Measurements from ENCODE around the gene ZNF565. TPM values are rescaled to one million over a fixed set of nuclear protein-coding genes. Genes with fewer than 3 reads are reported as not detected.

ZNF565 gene
- total and polyA plus RNA-seq, 2 of the 13 experiments (the other 11 are each of a cell fraction or from before 2014, with no cell fraction given): 1.8 to 5.2 TPM

GRCh38 chr19:36244066-36244465 is 29.6 kb upstream of the ZNF565 start:
- no peak overlapping the region for H3K9ac ChIP-seq (ENCODE audit: insufficient read depth, low read depth, low read length)
- no peaks in the 10 kb centered on the region; a peak in 1 of 5 replicates for H3K36me3 ChIP-seq (replicated peaks in 1 of 2; ENCODE audit: control insufficient read depth in 1 of 2, insufficient read depth in 2 of 2, low read length in 2 of 2)
- ATAC-seq (no peak), FAIRE-seq (no peak), DNase-seq (ENCODE audit: low spot score) (no peak)
- intact Hi-C loops (cut with micrococcal nuclease; ENCODE audit: unreplicated experiment): no loop called here
- no peak overlapping the region for H2AFZ ChIP-seq (ENCODE audit: low read length)
- H3K79me2 ChIP-seq (ENCODE audit: insufficient read depth, low read length): no peaks in the 10 kb centered on the region
- BruUV-seq (replicated peaks): no TSS peak
- H3K4me3 ChIP-seq (replicated peaks in 1 of 3; ENCODE audit: insufficient read depth in 1 of 3, low read depth in 2 of 3, low read length in 3 of 3): no peak overlapping the region
- POLR2A ChIA-PET: no interaction called here
- no peaks in the 10 kb centered on the region for H3K4me1 ChIP-seq (ENCODE audit: insufficient read depth, low read length)
- H3K27ac ChIP-seq (ENCODE audit: extremely low read length, insufficient read depth, low read length): no peak overlapping the region
- in situ Hi-C loops (cut with HindIII; ENCODE audit: extremely low pct_ligation_motif_present, low pct_unique_long_range_greater_than_20kb): no loop called here
- H3K9me3 ChIP-seq (ENCODE audit: low read length): no peaks in the 10 kb centered on the region; the same call in 1 of the 2 replicates
- no peak overlapping the region for H3K4me2 ChIP-seq (ENCODE audit: low read depth, low read length)
- H3K27me3 ChIP-seq (ENCODE audit: control insufficient read depth in 1 of 2, insufficient read depth in 2 of 2, low read length in 2 of 2): no peaks in the 10 kb centered on the region
- TF ChIP-seq LCORL (IDR thresholded peaks at IDR 0.05) (no peak), LCORL (CRISPR knock-in tag; IDR thresholded peaks at IDR 0.05) (no peak), FOXJ3 (CRISPR knock-in tag; IDR thresholded peaks at IDR 0.05; ENCODE audit: borderline replicate concordance) (no peak), NFE2 (CRISPR knock-in tag; IDR thresholded peaks at IDR 0.05) (no peak), ZNF224 (CRISPR knock-in tag; IDR thresholded peaks at IDR 0.05) (no peak)
- CTCF ChIA-PET (ENCODE audit: low intra/inter-chr PET ratio, low total read pairs): no interaction called here
- 76% methylated on average over 11 of the region's 11 CpGs for WGBS (ENCODE audit: low lambda C conversion rate)
- H4K20me1 ChIP-seq (ENCODE audit: insufficient read depth, low read length): no peaks in the 10 kb centered on the region

DNA sequence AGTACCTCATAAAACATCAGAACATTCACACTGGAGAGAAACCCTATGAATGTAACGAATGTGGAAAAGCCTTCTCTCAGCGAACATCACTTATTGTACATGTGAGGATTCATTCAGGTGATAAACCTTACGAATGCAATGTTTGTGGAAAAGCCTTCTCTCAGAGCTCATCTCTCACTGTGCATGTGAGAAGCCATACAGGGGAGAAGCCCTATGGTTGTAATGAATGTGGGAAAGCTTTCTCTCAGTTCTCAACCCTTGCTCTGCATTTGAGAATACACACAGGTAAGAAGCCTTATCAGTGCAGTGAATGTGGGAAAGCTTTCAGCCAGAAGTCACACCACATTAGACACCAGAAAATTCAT is 22.5 kb upstream of the ZNF565 start:
- H3K4me1 ChIP-seq (ENCODE audit: insufficient read depth, low read length): no peaks in the 10 kb centered on the region
- no peaks in the 10 kb centered on the region for H3K27me3 ChIP-seq (ENCODE audit: control insufficient read depth in 1 of 2, insufficient read depth in 2 of 2, low read length in 2 of 2)
- no peak for DNase-seq (ENCODE audit: low spot score)
- ChIA-PET CTCF (ENCODE audit: low intra/inter-chr PET ratio, low total read pairs) (no interaction called here), POLR2A (no interaction called here)
- TF ChIP-seq ZNF24 (IDR thresholded peaks at IDR 0.05): no peak
- TF ChIP-seq IKZF5 (CRISPR knock-in tag; IDR thresholded peaks at IDR 0.05): no peak
- intact Hi-C loops (cut with micrococcal nuclease; ENCODE audit: unreplicated experiment) (no loop called here), in situ Hi-C loops (cut with HindIII; ENCODE audit: extremely low pct_ligation_motif_present, low pct_unique_long_range_greater_than_20kb) (no loop called here)
- H3K79me2 ChIP-seq (ENCODE audit: insufficient read depth, low read length): no peaks in the 10 kb centered on the region
- WGBS (ENCODE audit: low lambda C conversion rate): 96% methylated on average over 3 of the region's 3 CpGs
- H4K20me1 ChIP-seq (ENCODE audit: insufficient read depth, low read length): no peaks in the 10 kb centered on the region
- no peak overlapping the region for H3K9ac ChIP-seq (ENCODE audit: insufficient read depth, low read depth, low read length)
- H3K27ac ChIP-seq (ENCODE audit: extremely low read length, insufficient read depth, low read length): no peak overlapping the region
- no peak overlapping the region for H3K4me2 ChIP-seq (ENCODE audit: low read depth, low read length)
- FAIRE-seq: no peak
- H3K4me3 ChIP-seq (replicated peaks in 1 of 3; ENCODE audit: insufficient read depth in 1 of 3, low read depth in 2 of 3, low read length in 3 of 3): no peak overlapping the region
- BruUV-seq (replicated peaks): no TSS peak
- peaks cover 18 to 51% of the 10 kb centered on the region in 2 experiments for H3K36me3 ChIP-seq (replicated peaks in 1 of 2; ENCODE audit: control insufficient read depth in 1 of 2, insufficient read depth in 2 of 2, low read length in 2 of 2)
- ATAC-seq: no peak
- no peak overlapping the region for H2AFZ ChIP-seq (ENCODE audit: low read length)
- H3K9me3 ChIP-seq (ENCODE audit: low read length): peaks cover 9% of the 10 kb centered on the region; the same call in 1 of the 2 replicates

Data from HepG2 (cell line).